ENCODE data around the gene AADACL4. TPM values are rescaled to one million over a fixed set of nuclear protein-coding genes. Genes with fewer than 3 reads are reported as not detected.

AADACL4 gene
- total RNA-seq, 1 donor from 2014 or later = not detected

- no peak for DNase-seq (ENCODE audit: low spot score)
Observed at GRCh38 chr1:12610941-12611340, 32.9 kb upstream of the AADACL4 start.

GRCh38 chr1:12613180-12613579 is 30.7 kb upstream of the AADACL4 start:
- no peak for DNase-seq (ENCODE audit: low spot score)

GRCh38 chr1:12614402-12615158 is 29.3 kb upstream of the AADACL4 start:
- no peak for DNase-seq (ENCODE audit: low spot score)

DNA sequence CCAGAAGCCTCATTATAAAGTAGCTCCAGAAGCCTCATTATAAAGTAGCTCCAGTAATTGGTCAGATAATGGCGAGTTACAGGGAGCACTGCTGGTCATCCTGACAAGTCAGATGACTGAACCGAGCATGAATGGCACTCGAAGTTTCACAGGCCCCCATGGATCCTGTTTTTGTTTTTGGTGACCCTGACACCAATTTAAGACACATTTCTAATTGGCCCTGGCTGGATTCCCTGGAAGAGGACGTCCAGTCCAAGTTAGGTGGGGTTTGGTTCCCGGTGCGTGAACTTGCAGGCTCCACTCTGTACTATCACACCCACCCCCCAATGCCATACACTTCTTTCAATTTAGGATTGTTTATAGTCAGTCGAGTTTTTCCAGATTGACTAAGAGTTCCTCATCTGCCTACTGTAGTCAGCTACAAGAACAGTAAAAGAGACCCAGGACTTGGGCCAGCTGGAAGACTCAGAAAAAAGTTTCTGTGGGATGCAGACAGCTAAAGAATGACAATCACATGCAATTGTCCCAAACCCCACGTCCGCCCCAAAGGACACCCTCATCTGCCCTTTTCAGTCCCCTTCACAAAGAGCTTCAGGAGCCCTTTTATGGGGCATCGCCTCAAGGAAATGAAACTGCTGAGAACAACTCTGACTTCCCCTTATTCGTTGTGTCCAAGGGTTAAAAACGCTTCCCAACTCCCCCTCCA is 28.6 kb upstream of the AADACL4 start:
- no peak for DNase-seq (ENCODE audit: low spot score)

DNA sequence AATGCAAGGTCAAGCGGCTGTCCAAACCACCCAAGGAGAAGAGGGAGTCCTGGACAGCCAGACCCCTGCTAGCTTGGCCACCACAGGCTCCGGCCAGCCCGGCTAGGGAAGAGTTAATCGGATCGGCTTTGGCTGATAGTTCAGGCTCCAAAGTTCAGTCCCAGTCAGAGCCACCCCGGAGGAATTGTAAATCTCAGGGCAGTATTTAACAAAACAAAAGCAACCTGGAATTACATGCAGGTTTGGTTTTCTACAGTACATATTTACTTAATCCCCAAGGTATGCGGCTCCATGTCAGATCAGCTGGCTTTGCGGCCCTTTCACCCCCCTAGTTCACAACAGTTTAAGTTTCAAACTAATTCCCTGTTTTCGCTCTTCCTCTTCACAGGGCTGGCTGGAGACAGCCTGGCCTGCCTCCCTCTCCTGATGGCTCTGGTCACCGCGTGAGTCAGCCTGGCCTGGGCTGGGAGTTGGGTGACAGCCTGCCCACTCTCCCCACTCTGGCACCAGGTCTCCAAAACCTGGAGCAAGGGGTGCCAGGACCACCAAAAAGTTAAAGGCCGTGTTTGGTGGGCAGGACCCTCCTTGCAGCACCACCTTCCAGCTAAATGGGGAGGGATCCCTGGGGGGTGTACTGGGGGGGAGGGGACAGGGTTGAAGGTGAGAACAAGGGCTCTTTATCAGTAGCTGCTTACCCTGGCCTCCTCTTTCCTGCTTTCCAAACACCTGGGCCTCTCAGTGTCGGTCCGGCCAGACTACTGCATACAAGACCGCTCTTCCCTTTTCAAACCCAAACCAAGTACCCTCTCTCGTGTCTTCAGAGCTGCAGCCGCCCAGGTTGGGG is 27.8 kb upstream of the AADACL4 start:
- no peak for DNase-seq (ENCODE audit: low spot score)

DNA sequence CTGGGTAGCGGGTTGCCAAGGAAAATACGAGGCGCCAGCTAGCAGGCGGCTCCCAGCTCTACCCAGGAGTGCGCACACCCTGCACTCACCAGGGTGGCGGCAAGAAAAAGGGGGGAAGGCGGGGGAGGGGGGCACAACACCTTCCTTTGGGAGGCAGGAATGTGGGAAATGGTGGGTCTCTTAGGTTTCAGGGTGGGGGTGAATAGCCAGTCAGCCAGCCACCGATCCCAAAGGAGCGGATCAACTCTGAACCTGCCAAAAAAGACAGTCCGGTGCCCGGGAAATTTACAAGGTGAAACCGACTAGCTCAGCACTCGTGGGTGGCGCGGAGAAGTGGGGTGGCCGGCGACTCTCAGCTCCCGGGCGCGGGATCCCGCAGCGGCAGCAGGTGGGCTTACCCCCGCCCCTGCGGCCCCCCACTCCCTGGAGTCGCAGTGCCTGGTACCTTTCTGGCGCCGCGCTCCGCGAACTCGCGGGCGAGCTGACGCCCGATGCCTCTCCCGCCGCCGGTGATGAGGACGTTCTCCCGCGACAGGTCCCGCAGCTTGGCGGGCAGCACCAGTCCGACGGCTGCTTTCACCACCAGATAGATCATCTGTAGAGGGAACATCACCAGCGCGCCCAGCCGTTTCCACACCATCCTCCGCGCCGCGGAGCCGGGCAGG is 27.0 kb upstream of the AADACL4 start:
- no peak for DNase-seq (ENCODE audit: low spot score)

- DNase-seq (ENCODE audit: low spot score) = no peak
Observed at GRCh38 chr1:12617511-12617900, 26.4 kb upstream of the AADACL4 start.

DNA sequence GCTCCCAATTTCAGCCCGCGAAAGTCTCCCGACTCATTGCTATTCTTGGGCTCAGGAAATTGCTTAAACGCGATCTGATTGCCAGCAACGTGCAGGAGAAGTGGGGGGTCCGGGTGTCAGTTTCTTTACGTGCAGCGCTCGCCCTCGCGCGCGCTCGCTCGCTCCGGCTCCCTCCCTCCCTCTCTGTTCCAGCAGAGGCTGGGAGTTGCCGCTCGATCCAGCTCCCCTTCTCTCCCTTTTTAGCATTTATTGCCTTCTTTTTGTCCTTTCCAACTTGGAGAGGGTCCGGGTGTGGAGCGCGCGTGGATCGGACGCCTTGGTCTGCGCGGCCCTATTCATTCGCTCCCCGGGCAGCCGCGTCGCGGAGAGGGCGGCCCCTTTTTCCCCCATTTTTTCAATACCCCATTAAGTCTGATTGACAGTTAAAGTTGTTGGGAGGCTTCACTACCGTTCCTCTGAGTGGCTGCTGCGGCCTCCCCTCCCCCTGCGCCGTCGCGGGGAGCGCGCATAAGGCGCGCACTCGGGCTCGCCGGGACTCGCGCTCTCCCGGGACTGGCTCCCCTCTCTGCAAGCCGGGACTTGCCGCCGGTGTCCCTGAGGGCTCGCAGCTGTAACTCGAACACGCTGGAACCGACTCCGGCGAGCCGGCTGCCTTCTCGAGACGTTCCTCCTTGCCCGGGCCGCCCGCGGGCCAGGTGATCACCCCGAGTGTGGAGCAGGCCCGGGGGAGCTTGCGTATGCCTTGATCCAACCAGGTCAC is 25.8 kb upstream of the AADACL4 start, which contains the start of gene DHRS3:
DHRS3 (minus strand) TSS at position 310 of the 760 bp plus-strand sequence. CDS start 862 bp downstream, outside the sequence.
- no peak for DNase-seq (ENCODE audit: low spot score)

DNA sequence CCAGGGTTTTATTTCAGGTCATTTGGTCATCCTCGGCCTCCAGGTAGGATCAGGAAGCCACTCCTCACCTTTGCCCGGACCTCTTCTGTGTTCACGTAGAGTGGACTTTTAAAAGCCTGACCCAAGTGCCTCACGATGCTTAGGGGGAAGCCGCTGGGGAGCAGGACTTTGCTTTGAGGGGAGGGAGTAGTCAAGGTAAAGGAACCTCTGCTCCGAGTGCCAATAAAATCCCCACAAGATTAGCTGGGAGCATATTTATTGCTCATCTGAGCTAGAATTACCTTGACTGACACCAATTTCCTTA is 25.3 kb upstream of the AADACL4 start:
- no peak for DNase-seq (ENCODE audit: low spot score)

GRCh38 chr1:12618965-12619791 is 24.7 kb upstream of the AADACL4 start:
- DNase-seq (ENCODE audit: low spot score) = no peak

DNA sequence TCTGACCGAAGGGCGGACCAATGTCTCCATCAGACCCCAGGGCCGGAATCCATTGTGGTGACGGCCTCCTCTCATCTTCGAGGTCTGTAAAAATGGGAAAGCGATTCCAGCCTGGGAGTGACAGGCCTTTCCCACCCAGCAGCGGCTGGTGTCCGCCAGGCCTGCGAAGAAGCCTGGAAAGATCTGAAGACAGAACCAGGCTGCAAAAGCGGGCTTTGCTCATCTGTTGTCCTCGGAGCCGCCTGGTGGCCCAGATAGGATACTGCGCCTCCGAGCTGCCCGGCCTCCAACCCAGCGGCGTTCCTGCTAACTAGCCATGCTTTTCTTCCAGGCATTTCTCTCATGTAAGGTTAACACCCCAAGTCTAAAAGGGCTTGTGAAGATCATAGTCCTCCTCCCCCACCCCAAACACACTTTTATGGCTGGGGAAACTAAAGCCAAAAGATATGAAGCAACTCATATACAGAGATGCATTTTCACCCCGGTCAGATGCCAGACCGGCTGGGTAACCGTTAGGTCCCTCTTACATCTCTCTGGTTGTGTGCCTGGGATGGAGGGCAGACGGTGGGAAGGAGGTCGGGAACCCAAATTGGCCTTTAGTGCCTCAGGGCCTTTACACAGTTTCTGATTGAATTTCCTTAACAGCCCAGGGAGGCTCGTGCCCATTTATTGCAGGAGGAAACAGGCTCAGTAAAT is 23.9 kb upstream of the AADACL4 start:
- DNase-seq (ENCODE audit: low spot score) = no peak

- DNase-seq (ENCODE audit: low spot score) = no peak
Observed at GRCh38 chr1:12620488-12620865, 23.4 kb upstream of the AADACL4 start.

DNA sequence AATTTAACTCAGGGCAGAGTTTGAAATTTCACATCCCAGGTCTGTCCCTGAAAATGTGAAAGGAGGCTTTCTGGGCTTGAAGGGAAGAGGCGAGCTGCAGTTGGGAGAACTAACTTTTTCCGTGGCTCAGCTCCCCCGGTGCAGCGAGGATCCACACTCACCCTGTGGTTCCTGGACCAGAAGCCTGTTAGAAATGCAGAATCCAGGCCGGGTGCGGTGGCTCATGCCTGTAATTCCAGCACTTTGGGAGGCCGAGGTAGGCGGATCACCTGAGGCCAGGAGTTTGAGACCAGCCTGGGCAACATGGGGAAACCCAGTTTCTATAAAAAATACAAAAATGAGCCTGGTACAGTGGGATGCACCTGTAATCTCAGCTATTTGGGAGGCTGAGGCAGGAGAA is 23.0 kb upstream of the AADACL4 start:
- no peak for DNase-seq (ENCODE audit: low spot score)

DNA sequence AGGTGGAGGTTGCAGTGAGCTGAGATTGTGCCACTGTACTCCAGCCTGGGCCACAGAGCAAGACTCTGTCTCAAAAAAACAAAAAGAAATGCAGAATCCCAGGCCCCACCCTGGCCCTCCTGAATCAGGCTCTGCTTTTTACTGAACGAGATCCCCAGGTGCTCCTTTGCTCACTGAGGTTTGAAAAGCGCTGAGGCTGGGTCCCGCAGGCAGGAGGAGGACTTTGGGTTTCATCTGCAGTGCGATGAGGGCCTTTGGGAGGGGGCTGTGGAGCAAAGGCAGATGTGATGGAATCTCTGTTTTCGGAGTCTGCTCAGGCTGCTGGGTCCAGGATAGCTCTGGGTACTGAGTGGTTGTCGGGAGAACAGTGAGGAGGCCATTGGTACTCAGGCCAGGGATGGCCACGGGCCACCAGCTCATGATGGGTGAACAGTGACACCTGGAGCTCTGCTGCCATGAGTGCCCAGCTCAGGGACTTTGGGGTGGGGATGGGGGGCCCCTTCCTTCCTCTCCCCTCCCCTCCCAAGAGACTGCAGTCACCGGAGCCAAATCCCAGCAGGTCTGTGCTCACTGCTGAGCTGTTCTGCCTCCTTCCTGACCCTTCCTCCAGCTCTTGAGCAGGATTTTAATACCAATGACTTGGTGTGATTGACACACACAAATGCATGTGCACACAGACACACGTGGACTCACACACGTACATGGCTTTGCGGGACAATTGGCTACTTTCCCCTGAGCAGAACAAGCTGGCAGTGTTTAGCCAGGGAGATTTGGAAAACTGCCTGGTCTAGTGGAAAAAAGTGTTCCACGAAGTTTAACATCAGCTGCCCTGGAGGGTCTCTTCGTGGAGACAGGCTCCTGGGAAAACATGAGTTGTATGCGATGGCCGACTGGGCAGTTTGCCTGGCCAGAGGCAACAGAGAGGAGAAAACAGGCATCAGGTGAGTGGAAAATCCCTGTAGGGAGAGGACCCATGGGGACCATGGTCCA is 22.2 kb upstream of the AADACL4 start:
- DNase-seq (ENCODE audit: low spot score) = no peak

DNA sequence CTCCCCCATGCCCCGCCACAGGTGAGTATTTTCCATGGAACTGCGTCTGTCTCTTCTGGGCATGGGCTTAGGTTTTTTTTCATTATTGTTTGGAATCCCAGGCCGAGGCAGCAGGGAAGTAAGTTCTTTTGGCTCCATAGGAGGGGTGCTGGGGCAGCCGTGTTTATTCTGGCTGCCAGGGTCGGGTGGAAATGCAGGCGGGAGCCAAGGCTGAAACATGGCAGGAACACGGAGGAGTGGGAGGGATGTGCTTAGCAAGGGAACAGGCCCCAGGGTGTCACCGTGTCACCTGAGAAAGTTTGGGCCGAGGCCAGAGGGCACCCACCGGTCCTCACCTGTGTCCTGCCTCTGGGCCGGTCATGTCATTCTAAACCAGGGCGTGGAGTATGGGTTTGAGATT is 21.4 kb upstream of the AADACL4 start:
- no peak for DNase-seq (ENCODE audit: low spot score)

- no peak for DNase-seq (ENCODE audit: low spot score)
Observed at GRCh38 chr1:12625276-12625675, 18.6 kb upstream of the AADACL4 start.

GRCh38 chr1:12626888-12627287 is 17.0 kb upstream of the AADACL4 start:
- DNase-seq (ENCODE audit: low spot score) = no peak

DNA sequence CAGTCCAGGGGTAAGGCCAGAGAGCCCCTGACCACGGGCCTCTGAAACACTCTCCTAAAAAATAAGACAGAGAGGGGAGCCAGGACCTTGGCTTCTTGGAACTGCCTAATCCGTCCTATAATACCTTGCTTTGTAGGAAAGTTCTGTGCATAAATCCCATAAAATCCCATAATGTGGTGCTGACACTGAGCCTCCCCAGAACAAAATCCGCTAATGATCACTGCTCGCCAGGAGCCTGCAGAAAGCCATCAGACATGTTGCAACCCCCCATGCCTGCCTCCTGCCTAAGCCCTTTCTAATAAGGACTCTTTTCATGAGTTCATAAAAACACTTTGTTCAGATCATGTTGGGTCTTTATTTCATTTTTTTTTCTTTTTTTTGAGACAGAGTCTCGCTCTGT is 16.6 kb upstream of the AADACL4 start:
- no peak for DNase-seq (ENCODE audit: low spot score)

Data from mesenteric fat pad (tissue), 1 donor.